K562 (cell line): ENCODE data around the gene VPREB3. TPM values are rescaled to one million over a fixed set of nuclear protein-coding genes. Genes with fewer than 3 reads are reported as not detected.

Experiments
- ATAC-seq: fragments of 200-7000 bp; cut with Tn5 transposase; 3 replicates; pipeline ENCODE4 v1.9.1; 2020; ENCODE audit warnings: moderate library complexity
- BruUV-seq: library from RNA; stranded (reverse); fragments of 400-500 nt; replicated peaks from 2 replicates; lab custom pipeline; 2021; lab: Mats Ljungman, UMichigan
- CTCF ChIA-PET: fragments of 300-600 bp; formaldehyde crosslinking; extraction: SDS; loops from one replicate; lab custom pipeline; 2021; ENCODE audit warnings: low intra/inter-chr PET ratio; lab: Yijun Ruan, JAX
- POLR2A ChIA-PET: fragments of 300-600, 350-650 bp; sonication (Branson Sonifier 250); formaldehyde crosslinking; extraction: SDS; loops from one replicate; lab custom pipeline; 2021; ENCODE audit warnings: antibody characterized with exemption, inconsistent platforms; lab: Yijun Ruan, JAX
- DNase-seq, 4 experiments: peaks; one replicate each; pipeline versions ENCODE4 v3.0.0 to v3.0.0-alpha.2; 2011 to 2018; ENCODE audit warnings: low spot score in 3 of 4, mixed read lengths in 3 of 4; ENCODE audit errors: extremely low read depth in 1 of 4
- FAIRE-seq: peaks from 2 replicates; lab custom pipeline; 2011; peaks lifted over from hg19 to GRCh38; lab: Jason Lieb, UNC
- H2AFZ ChIP-seq: 2 replicates; pipeline ENCODE4 v1.6.0; 2011; ENCODE audit warnings: low read depth, low read length, control low read depth, inconsistent platforms
- H3K27ac ChIP-seq: fragments of 200-600 bp; 3 replicates; pipeline ENCODE4 v1.8.0; 2011; ENCODE audit warnings: low read depth, mild to moderate bottlenecking, control low read depth, inconsistent platforms, low read length, moderate library complexity, mixed read lengths; ENCODE audit errors: extremely low read depth
- H3K27me3 ChIP-seq, 2 experiments: fragments of 300-600 bp in 1 of 2; 2 replicates in 1 of 2; 3 replicates in 1 of 2; pipeline versions ENCODE4 v1.6.0 to v1.8.0; 2011; ENCODE audit warnings: inconsistent platforms in 2 of 2, low read length in 2 of 2, mild to moderate bottlenecking in 1 of 2, mixed read lengths in 1 of 2, moderate library complexity in 1 of 2; ENCODE audit not compliant: control insufficient read depth in 2 of 2, insufficient read depth in 2 of 2
- H3K36me3 ChIP-seq: fragments of 300-600 bp; 3 replicates; pipeline ENCODE4 v1.8.0; 2011; ENCODE audit warnings: mild to moderate bottlenecking, low read length, inconsistent platforms; ENCODE audit not compliant: control insufficient read depth, insufficient read depth
- H3K4me1 ChIP-seq, 2 experiments: fragments of 200-600 bp in 1 of 2; replicated peaks in 1 of 2; 2 replicates in 1 of 2; 3 replicates in 1 of 2; pipeline versions ENCODE4 v1.5.1 to v1.8.0; 2011; ENCODE audit warnings: inconsistent platforms in 2 of 2, low read length in 2 of 2, mild to moderate bottlenecking in 1 of 2, mixed read lengths in 1 of 2, moderate library complexity in 1 of 2; ENCODE audit not compliant: control insufficient read depth in 2 of 2, insufficient read depth in 2 of 2
- H3K4me2 ChIP-seq: 2 replicates; pipeline ENCODE4 v1.6.1; 2011; ENCODE audit warnings: low read length, control low read depth, inconsistent platforms, mixed read lengths; ENCODE audit not compliant: insufficient read depth
- H3K4me3 ChIP-seq: fragments of 200-600 bp; sonication (generic), shearing (Covaris generic); 2 replicates; pipeline ENCODE4 v1.5.1; 2016; ENCODE audit warnings: control low read depth, inconsistent platforms
- H3K79me2 ChIP-seq: fragments of 200-600 bp; 3 replicates; pipeline ENCODE4 v1.8.0; 2011; ENCODE audit warnings: low read length, inconsistent platforms; ENCODE audit not compliant: control insufficient read depth, insufficient read depth
- H3K9ac ChIP-seq, 2 experiments: 2 replicates each; pipeline versions ENCODE4 v1.6.0 to v1.6.1; 2011; ENCODE audit warnings: low read depth in 2 of 2, low read length in 2 of 2, control low read depth in 1 of 2, inconsistent platforms in 1 of 2, mild to moderate bottlenecking in 1 of 2, mixed read lengths in 1 of 2; ENCODE audit not compliant: insufficient read depth in 1 of 2
- H3K9me1 ChIP-seq: one replicate; pipeline ENCODE4 v1.6.0; 2011; ENCODE audit warnings: inconsistent platforms, mild to moderate bottlenecking, low read length, moderate library complexity; ENCODE audit not compliant: control insufficient read depth, insufficient read depth
- H3K9me3 ChIP-seq: replicated peaks from 2 replicates; pipeline ENCODE4 v1.5.1; 2011; ENCODE audit warnings: low read depth, low read length, inconsistent platforms; ENCODE audit not compliant: control insufficient read depth, insufficient read depth
- H4K20me1 ChIP-seq: replicated peaks from 2 replicates; pipeline ENCODE4 v1.6.1; 2011; ENCODE audit warnings: low read length, inconsistent platforms, mixed read lengths; ENCODE audit not compliant: control insufficient read depth, insufficient read depth
- BCL6 ChIP-seq: fragments of 250-450 bp; sonication (Bioruptor Pico); IDR thresholded peaks from 2 replicates; pipeline ENCODE4 v1.4.0; 2020
- HCFC1 ChIP-seq: IDR thresholded peaks from 2 replicates; pipeline ENCODE4 v1.6.1; 2012; ENCODE audit warnings: low read depth, low read length, improper control_type of control experiment
- L3MBTL2 ChIP-seq: fragments of 450-650 bp; IDR thresholded peaks from 2 replicates; pipeline ENCODE4 v1.6.1; 2016; ENCODE audit warnings: mild to moderate bottlenecking, moderate library complexity
- RBM15 ChIP-seq: fragments of 200-400 bp; formaldehyde crosslinking; IDR thresholded peaks from 2 replicates; pipeline ENCODE4 v1.6.1; 2018; ENCODE audit warnings: mild to moderate bottlenecking, low read length, moderate library complexity; ENCODE audit not compliant: insufficient read depth
- SMC3 ChIP-seq: conservative IDR thresholded peaks from 2 replicates; pipeline ENCODE4 v1.6.1; 2011; ENCODE audit warnings: low read depth, low read length, improper control_type of control experiment; ENCODE audit not compliant: insufficient read depth
- ZFP36 ChIP-seq: fragments of 150-350 bp; IDR thresholded peaks from 2 replicates; pipeline ENCODE4 v1.6.1; 2018; ENCODE audit warnings: low read length, low read depth; ENCODE audit not compliant: partially characterized antibody
- ZNF717 ChIP-seq: fragments of 250-450 bp; sonication (Bioruptor Pico); IDR thresholded peaks from 2 replicates; pipeline ENCODE4 v1.5.0; 2021
- WGBS: fragments of 100-300 bp; shearing (Covaris generic); methylation state at CpG from one replicate; pipeline ENCODE4 v1.1.6; 2016; ENCODE audit warnings: low coverage, mixed read lengths; ENCODE audit not compliant: insufficient coverage; ENCODE audit errors: missing lambda C conversion rate; 5-methylcytosine and 5-hydroxymethylcytosine counted together
- in situ Hi-C: fragments of 300-500 bp; cut with MboI; formaldehyde crosslinking; loops from 4 replicates; pipeline ENCODE4 v1.15.0; 2018; ENCODE audit warnings: inconsistent platforms, mixed read lengths
- intact Hi-C: fragments of 100-400 bp; cut with micrococcal nuclease; formaldehyde crosslinking; loops from 2 replicates; pipeline ENCODE4 v1.14.2; 2022
- polyA plus RNA-seq, 8 experiments: library from polyadenylated mRNA; depleted of rRNA in 4 of 8; stranded (reverse) in 5 of 8; unstranded in 3 of 8; fragments of >200 nt; fragmentation: Nextera tagmentation in 2 of 8; fragmentation: Illumina TruSeq in 1 of 8; extraction: Ambion mirVana in 2 of 8; extraction: Trizol in 1 of 8; gene quantifications; 2 replicates each; pipeline versions ENCODE4 v1.2.1 to v1.2.3, GENCODE V29; 2011 to 2014; ENCODE audit warnings: inconsistent platforms in 1 of 8, missing spikeins in 1 of 8
- total RNA-seq, 7 experiments: library from RNA; depleted of rRNA in 6 of 7; stranded (reverse); fragments of >200 nt in 6 of 7; fragmentation: Illumina TruSeq in 2 of 7; extraction: Trizol in 2 of 7; gene quantifications; 2 replicates each; pipeline versions ENCODE4 v1.2.1 to v1.2.3, GENCODE V29; 2011 to 2021; ENCODE audit warnings: low replicate concordance in 1 of 7
- TF ChIP-seq, protein P1 (sequence below), 2 experiments: fragments of 450-650 bp; IDR thresholded peaks; 2 replicates each; pipeline ENCODE4 v1.6.1; 2016

Gene VPREB3
- total and polyA plus RNA-seq, 9 of the 15 experiments (the other 6 are each of a cell fraction or from before 2014, with no cell fraction given), result 0.14 to 0.71 (median 0.20) TPM; not detected in 6

DNA sequence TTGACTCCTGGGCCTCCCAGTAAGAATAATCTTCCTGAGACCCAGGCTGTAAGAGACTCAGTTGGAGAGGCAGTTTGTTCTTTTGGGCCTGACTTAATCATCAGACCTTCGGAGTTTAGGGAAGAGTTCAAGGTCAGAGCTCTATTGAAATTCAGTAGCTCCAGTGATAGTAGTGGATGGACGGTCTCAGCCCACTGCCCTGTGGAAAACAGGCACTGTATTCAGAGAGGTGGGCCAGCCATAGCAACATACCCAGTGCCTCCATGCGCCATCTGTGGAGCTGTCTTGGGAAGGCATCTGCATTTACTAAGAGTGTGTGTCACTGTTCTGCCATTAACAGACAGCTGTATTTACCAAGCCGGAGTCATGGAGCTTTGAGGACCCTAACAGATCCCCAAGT, 35.4 kb upstream of the VPREB3 start:
- POLR2A ChIA-PET, result interaction anchor here (0.6 to 1.3 kb wide), 2 partner anchors 12 to 1607 kb away, joined by 3 read pairs; no protein-coding TSS in a partner anchor
- intact Hi-C loops, result no loop called here
- Histone ChIP-seq H2AFZ (no peak overlapping the region), H3K4me2 (no peak overlapping the region), H3K9me3 (no peaks in the 10 kb centered on the region), H3K9me1 (no peaks in the 10 kb centered on the region), H3K27ac (no peak overlapping the region), H3K4me3 (no peak overlapping the region), H3K9ac (no peak overlapping the region), H3K4me1 (peaks cover 12 to 15% of the 10 kb centered on the region in 2 experiments; a peak in 3 of 5 replicates), H4K20me1 (peaks cover 10% of the 10 kb centered on the region), H3K36me3 (peaks cover 44% of the 10 kb centered on the region), H3K79me2 (peaks cover 44% of the 10 kb centered on the region), H3K27me3 (no peaks in the 10 kb centered on the region)
- FAIRE-seq (no peak), ATAC-seq (no peak), DNase-seq (no peak)
- TF ChIP-seq ZFP36 (no peak), ZNF717 (CRISPR knock-in tag) (no peak), SMC3 (no peak), RBM15 (no peak), BCL6 (CRISPR knock-in tag) (no peak), L3MBTL2 (no peak), HCFC1 (no peak)
- TF ChIP-seq, protein P1, sequence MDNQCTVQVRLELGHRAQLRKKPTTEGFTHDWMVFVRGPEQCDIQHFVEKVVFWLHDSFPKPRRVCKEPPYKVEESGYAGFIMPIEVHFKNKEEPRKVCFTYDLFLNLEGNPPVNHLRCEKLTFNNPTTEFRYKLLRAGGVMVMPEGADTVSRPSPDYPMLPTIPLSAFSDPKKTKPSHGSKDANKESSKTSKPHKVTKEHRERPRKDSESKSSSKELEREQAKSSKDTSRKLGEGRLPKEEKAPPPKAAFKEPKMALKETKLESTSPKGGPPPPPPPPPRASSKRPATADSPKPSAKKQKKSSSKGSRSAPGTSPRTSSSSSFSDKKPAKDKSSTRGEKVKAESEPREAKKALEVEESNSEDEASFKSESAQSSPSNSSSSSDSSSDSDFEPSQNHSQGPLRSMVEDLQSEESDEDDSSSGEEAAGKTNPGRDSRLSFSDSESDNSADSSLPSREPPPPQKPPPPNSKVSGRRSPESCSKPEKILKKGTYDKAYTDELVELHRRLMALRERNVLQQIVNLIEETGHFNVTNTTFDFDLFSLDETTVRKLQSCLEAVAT (IDR thresholded peaks at IDR 0.05), result no peak
- CTCF ChIA-PET, result no interaction called here
- no TSS peak for BruUV-seq
- in situ Hi-C loops, result no loop called here
- WGBS, result 86% methylated on average over 4 of the region's 4 CpGs
